Kidney epithelial cell (primary cell): ENCODE results near the gene SCN1A. TPM values are rescaled to one million over a fixed set of nuclear protein-coding genes. Genes with fewer than 3 reads are reported as not detected.

Experiments used
- DNase-seq: peaks from one replicate; pipeline ENCODE4 v3.0.0-alpha.2; 2010; ENCODE audit warnings: low read depth
- H3K27me3 ChIP-seq: 2 replicates; pipeline ENCODE4 v1.6.0; 2011; ENCODE audit warnings: low read length; ENCODE audit not compliant: control insufficient read depth, insufficient read depth
- H3K36me3 ChIP-seq: 2 replicates; pipeline ENCODE4 v1.5.1; 2011; ENCODE audit warnings: low read length; ENCODE audit not compliant: control insufficient read depth, insufficient read depth
- H3K4me3 ChIP-seq: 2 replicates; pipeline ENCODE4 v1.5.1; 2011; ENCODE audit warnings: low read depth, mild to moderate bottlenecking, control low read depth, low read length
- total RNA-seq: library from RNA; depleted of rRNA; stranded (reverse); fragments of >200 nt; gene quantifications from 2 replicates; pipeline ENCODE4 v1.2.3, GENCODE V29; 2015
- TF ChIP-seq, protein P1 (sequence below): IDR thresholded peaks from 2 replicates; pipeline ENCODE4 v1.5.1; 2011; ENCODE audit warnings: mild to moderate bottlenecking, moderate library complexity, low read length, control low read depth, inconsistent platforms; ENCODE audit not compliant: insufficient read depth, poor library complexity, severe bottlenecking

SCN1A gene
- total RNA-seq, 1 donor from 2014 or later, result not detected

DNA sequence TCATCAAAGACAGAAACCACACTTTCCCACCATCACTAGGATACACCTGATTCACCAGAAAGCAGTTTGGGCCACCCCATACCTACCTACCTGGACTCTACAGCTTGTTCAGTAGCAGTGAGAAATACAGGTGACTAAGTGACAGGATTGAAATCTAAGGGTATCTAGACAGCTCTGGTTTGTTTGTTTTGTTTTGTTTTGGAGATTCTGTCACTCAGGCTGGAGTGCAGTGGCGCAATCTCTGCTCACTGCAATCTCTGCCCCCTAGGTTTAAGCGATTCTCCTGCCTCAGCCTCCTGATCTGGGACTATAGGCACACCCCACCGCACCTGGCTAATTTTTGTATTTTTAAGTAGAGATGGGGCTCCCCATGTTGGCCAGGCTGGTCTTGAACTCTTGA, 177.4 kb downstream of the SCN1A start:
- Histone ChIP-seq H3K36me3 (no peaks in the 10 kb centered on the region), H3K4me3 (no peak overlapping the region), H3K27me3 (no peaks in the 10 kb centered on the region)
- no peak for DNase-seq
- TF ChIP-seq, protein P1, sequence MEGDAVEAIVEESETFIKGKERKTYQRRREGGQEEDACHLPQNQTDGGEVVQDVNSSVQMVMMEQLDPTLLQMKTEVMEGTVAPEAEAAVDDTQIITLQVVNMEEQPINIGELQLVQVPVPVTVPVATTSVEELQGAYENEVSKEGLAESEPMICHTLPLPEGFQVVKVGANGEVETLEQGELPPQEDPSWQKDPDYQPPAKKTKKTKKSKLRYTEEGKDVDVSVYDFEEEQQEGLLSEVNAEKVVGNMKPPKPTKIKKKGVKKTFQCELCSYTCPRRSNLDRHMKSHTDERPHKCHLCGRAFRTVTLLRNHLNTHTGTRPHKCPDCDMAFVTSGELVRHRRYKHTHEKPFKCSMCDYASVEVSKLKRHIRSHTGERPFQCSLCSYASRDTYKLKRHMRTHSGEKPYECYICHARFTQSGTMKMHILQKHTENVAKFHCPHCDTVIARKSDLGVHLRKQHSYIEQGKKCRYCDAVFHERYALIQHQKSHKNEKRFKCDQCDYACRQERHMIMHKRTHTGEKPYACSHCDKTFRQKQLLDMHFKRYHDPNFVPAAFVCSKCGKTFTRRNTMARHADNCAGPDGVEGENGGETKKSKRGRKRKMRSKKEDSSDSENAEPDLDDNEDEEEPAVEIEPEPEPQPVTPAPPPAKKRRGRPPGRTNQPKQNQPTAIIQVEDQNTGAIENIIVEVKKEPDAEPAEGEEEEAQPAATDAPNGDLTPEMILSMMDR, result no peak

DNA sequence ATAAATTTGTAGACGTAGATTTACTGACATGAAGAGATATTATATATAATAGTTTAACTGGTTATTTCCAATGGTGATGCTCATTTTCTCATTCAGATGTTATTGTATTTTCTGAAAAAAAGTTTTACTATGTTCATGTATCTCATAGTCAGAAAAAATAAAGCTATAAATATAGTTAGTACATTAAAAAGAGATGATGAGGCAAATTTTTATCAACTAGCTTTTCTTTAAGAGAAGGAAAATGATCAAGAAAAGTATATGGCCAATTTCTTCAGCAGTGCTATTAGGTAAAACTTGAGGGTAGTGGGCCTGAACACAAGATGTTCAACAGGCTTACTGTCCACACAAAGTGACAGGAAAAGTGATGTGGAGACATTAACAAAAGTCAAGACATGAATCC, 186.0 kb downstream of the SCN1A start:
- TF ChIP-seq, protein P1, result no peak
- H3K27me3 ChIP-seq, result no peaks in the 10 kb centered on the region
- no peak for DNase-seq
- no peak overlapping the region for H3K4me3 ChIP-seq
- no peaks in the 10 kb centered on the region for H3K36me3 ChIP-seq

- H3K36me3 ChIP-seq, result no peaks in the 10 kb centered on the region
- H3K4me3 ChIP-seq, result no peak overlapping the region
- TF ChIP-seq, protein P1, result no peak
- DNase-seq, result no peak
- H3K27me3 ChIP-seq, result no peaks in the 10 kb centered on the region
Measured at GRCh38 chr2:165938237-165938636, 189.6 kb downstream of the SCN1A start.

Other genes starting within 250 kb of the SCN1A start
- gene TTC21B, start 174.2 kb downstream of the SCN1A start, total RNA-seq, result 10.8 and 21.7 TPM in 2 replicates
- gene SCN9A, start 247.9 kb upstream of the SCN1A start, total RNA-seq, result 7.2 and 8.1 TPM in 2 replicates